ENCODE results near the gene SLC19A3. TPM values are rescaled to one million over a fixed set of nuclear protein-coding genes. Genes with fewer than 3 reads are reported as not detected.

SLC19A3 gene
- total RNA-seq, 1 donor: not detected

DNA sequence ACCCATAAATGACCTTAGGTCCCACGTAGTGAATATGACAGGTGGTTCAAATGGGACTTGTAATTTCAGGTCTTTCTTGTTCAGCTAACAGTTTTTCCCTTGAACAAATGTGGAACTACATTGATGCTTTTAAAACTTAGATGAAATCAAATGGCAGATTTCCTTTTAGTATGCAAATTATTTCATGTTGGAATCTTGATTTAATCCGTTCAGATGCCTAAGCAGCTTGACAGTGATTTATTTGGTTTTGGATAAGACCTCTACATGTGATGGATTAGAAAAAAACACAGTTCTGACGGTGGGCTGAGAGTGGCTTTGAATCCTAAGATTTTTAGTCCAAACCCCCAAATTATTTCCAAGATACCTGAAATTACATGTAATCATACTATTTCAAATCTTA is 83.6 kb downstream of the SLC19A3 start:
- DNase-seq (ENCODE audit: low read depth in 2 of 3, low spot score in 2 of 3): no peak

Small RNAs within 50 kb of the gene (small RNA-seq; reads per million reads assigned to genes)
- not detected for gene RNA5SP121

Other genes starting within 250 kb of the SLC19A3 start
- gene AGFG1, start 245.9 kb downstream of the SLC19A3 start, total RNA-seq: 59.2 TPM
- not detected for gene SCYGR2, start 119.1 kb downstream of the SLC19A3 start, total RNA-seq
- gene SCYGR3, start 103.2 kb downstream of the SLC19A3 start, total RNA-seq: not detected
- gene SCYGR4, start 100.5 kb downstream of the SLC19A3 start, total RNA-seq: not detected
- gene SCYGR5, start 51.2 kb downstream of the SLC19A3 start, total RNA-seq: not detected
- gene SCYGR6, start 6.7 kb upstream of the SLC19A3 start, total RNA-seq: not detected
- not detected for gene SCYGR7, start 10.3 kb upstream of the SLC19A3 start, total RNA-seq
- not detected for gene SCYGR8, start 27.9 kb upstream of the SLC19A3 start, total RNA-seq
- gene CCL20, start 95.8 kb upstream of the SLC19A3 start, total RNA-seq: not detected
- gene DAW1, start 153.6 kb upstream of the SLC19A3 start, total RNA-seq: not detected

Measured in hematopoietic multipotent progenitor cell (in vitro differentiated cells).